Right hindlimb (tissue), 1 donor: ENCODE data around the gene ZBTB3.
"Not testable (repeated sequence)": the region's sequence is repeated elsewhere in the genome, so short reads cannot be mapped to it uniquely, and the experiment has no call there.

ENCODE experiments used
- DNase-seq: peaks from one replicate; pipeline ENCODE4 v3.0.0-alpha.2; 2018

ZBTB3 gene

DNA sequence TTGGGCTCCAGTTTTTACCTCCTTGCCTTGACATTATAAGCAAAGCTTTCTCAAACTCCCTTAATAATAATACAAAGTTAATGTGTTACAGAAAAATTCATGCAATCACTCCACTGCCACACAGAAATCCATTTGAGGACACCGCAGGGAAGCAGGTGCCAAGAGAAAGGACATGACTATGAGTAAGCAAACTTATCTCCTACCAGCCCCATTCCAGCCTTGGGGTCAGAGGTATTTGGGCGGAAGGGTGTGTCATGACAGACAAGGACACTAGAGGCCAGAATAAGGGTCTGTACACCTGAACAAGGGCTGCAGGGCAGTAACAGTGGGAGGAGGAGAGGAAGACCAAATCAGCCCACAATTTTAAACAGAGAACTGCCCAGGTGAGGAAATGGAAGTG, 40.6 kb downstream of the ZBTB3 start:
- no peak for DNase-seq

DNA sequence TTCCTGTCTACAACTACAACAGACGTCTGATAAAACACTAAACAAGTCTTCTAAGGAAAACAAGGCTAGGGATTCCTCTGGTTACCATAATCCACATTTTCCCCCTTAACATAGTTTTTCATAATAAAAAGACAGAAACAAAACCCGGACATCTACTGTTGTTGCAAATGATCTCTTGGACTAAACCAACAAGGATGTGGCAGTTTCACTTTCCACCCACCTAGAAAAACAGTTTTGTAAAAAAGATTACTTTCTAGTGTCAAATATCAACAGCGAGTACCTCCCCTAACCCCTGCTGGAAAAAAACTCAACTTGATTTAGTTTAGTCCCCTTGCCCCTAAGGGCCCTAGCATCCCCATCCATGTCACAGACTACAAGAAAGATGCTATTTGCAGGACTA, 41.1 kb downstream of the ZBTB3 start:
- DNase-seq = no peak

DNA sequence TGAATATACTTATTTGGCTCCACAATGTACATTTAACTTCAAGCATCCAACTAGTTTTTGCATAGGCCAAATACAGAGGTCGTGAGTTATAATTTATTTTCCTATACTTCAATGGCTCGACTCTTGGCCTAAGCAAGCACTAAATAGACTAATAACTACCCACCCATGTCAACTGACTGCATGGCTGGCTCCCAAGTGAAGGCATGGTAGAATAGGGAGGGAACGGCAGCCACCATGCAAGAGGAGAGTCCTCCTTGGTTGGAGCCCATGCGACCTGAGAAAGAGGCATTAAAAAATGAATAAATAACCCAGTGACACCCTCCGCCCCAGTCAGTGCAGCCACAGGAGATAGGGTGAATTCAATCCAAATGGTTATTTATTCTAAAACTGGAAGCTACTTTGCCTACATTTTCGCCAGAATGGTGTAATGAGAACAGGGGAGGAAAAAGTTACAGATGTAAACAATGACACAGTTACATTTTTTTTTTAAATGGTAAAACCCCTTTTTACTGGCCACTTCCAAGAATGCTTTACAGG, 41.6 kb downstream of the ZBTB3 start:
- no peak for DNase-seq

DNA sequence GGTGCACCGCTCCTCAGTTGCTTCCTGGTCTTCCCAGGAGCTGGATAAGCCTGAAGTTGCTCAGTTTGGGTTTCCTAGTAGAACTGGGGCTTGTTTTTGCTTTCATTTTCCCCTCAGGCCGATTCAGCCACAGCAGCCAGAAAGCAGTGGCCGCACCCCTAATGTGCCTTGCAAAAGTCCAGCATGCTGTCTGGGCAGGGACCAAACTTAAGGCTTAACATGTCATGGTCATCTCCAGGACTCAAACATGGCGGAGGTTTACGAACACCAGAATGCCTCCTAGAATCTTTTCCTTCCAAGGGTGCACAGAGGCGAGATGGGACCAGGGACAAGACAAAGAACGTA, 44.0 kb downstream of the ZBTB3 start:
- no peak for DNase-seq

DNA sequence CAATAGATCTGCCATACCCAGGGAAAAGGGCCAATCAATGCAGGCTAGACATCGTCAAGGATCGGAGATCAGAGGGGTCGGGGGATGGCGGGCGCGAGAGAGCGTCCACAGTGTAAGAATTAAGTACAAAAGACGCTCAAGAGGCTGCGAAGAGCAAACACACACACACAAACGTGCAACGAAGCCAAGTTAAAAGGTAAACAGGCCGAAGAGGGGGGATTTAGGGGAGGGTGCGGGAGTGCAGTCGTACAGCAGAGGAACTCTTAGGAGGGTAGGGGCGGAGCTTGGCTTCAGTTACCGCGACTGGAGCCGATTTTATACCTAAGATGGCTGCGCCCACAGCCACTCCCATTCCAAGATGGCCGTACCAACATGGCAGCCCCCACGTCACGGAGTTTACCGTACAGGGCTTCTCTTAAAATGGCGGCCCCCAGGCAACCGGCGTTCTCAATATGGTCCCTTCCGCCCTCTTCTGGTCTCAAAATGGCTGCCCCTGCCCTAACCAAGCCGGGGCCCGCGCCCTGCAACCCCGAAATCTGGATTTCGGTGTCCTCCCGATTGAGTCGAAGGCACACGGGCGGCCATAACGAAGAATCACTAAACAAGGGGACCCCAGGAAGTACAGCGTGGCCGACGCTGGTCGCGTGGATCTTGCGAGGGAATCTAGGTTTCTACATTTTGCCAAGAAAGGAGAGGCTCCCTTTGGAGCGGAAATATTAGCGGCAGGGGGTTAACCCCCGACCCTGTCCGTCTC, 44.5 kb downstream of the ZBTB3 start:
- DNase-seq = peak; percentile 98

GRCh38 chr11:62708793-62709192, 45.2 kb downstream of the ZBTB3 start:
- DNase-seq = peak; percentile 53

- no peak for DNase-seq
Observed at GRCh38 chr11:62708392-62708791, 45.6 kb downstream of the ZBTB3 start.

GRCh38 chr11:62707277-62707861, 46.6 kb downstream of the ZBTB3 start, which contains the start of the genes BSCL2 and GNG3:
TSS of gene BSCL2 (minus strand) at chr11:62707424. CDS start at chr11:62707195, 229 bp downstream.
TSS of gene GNG3 (plus strand) at chr11:62707676. CDS start at chr11:62708296, 620 bp downstream.
- DNase-seq = peak; percentile 54

GRCh38 chr11:62706850-62707247, 47.1 kb downstream of the ZBTB3 start:
- DNase-seq = no peak

DNA sequence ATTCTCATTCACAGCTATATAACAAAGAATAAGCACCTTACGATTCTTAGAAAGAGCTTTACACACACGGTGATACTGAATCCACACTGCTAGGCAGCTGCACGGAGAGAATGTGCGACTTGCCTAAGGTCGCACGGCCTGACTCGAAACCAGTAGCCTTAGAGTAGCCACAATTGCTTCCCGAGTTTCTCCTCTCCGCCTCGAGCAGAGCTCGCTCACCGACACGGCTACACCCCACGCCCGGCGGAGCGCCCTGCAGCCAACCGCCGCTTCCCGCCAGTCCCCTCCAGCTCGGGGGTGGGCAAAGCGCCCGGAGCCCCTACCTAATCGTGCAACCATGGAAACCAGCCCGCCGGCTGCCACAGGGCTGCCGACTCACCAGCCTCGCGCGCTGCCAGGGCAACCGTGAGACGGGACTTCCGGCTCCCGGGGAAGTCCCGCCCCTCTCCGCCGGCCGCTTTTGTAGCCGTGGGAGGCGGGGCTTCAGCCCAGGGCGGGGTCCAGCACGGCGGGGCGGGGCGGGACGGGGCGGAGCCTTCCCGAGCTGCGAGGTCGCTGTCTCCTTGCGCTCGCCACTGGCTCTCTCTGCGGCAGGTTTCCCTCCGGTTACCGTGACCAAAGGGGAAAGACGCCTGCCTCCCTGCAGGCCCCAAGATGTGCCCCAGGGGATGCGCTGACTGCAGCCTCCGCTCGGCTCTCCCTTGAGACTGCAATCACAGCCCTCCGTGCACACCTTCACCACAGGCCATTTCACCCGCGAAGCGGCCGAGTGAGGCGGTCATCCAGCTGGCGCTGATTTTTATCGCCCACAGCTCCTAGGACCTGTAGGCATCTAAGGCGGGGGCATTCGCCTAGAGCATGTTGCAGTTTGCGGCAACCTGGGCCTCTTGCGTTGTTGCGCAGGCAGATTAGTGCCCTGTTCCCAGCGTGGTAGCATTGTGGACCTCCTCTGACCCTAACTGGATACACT, 47.8 kb downstream of the ZBTB3 start:
- DNase-seq = peak; percentile 96

DNA sequence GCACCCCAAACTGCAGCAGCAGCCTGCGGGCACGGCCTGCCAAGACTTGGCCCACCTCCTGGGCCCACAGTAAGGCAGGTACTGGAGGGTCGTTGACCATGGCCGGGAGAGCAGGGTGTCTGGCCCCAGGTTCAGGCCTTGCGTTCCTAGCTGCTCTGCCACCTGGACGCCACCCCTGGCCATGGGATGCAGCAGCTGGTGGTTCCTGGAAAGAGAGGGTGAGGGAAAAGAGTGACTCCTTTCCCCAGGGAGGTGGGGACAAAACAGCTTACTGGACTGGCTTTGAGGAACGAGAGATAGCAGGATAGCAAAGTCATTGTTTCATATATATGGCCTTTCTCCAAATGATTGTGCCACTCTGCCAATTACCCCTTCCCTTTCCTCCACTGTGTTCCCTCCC, 48.5 kb downstream of the ZBTB3 start:
- no peak for DNase-seq

DNA sequence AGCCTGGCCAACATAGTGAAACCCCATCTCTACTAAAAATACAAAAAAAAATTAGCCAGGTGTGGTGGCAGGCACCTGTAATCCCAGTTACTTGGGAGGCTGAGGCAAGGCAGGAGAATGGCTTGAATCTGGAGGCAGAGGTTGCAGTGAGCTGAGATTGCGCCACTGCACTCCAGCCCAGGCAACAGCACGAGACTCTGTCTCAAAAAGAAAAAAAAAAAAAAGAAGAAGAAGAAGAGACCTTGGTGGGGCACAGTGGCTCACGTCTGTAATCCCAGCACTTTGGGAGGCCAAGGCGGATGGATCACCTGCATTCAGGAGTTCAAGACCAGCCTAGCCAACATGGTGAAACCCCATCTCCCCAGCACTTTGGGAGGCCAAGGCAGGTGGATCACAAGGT, 50.0 kb downstream of the ZBTB3 start:
- not testable (repeated sequence) for DNase-seq

GRCh38 chr11:62702246-62702645, 51.7 kb downstream of the ZBTB3 start:
- no peak for DNase-seq
